Testis (tissue), 3 donors: Measurements from ENCODE around the gene MEIS2. TPM values are rescaled to one million over a fixed set of nuclear protein-coding genes. Genes with fewer than 3 reads are reported as not detected.

Experiments used
- DNase-seq: peaks from one replicate; pipeline ENCODE4 v3.0.0-alpha.2; 2019
- H3K27ac ChIP-seq, 2 donors: fragments of 200-600 bp; sonication (generic); one replicate each; pipeline ENCODE4 v1.5.1; 2019
- H3K27me3 ChIP-seq: fragments of 200-600 bp; sonication (generic); one replicate; pipeline ENCODE4 v1.5.1; 2019
- H3K36me3 ChIP-seq: fragments of 200-600 bp; sonication (generic); one replicate; pipeline ENCODE4 v1.5.1; 2017; ENCODE audit warnings: low read depth; ENCODE audit errors: missing control alignments
- H3K4me1 ChIP-seq: fragments of 200-600 bp; sonication (generic); one replicate; pipeline ENCODE4 v1.5.1; 2019
- H3K4me3 ChIP-seq, 2 donors: fragments of 200-600 bp; sonication (generic); one replicate each; pipeline ENCODE4 v1.5.1; 2017 to 2019
- H3K9me3 ChIP-seq: fragments of 200-600 bp; sonication (generic); one replicate; pipeline ENCODE4 v1.5.1; 2017
- POLR2A ChIP-seq: fragments of 450-650 bp; IDR thresholded peaks from one replicate; pipeline ENCODE4 v1.6.1; 2017; ENCODE audit warnings: antibody characterized with exemption, mild to moderate bottlenecking, moderate library complexity
- WGBS, 2 donors: methylation state at CpG; one replicate each; pipeline ENCODE4 v1.1.5; 2018; 5-methylcytosine and 5-hydroxymethylcytosine counted together
- intact Hi-C: fragments of 100-400 bp; cut with DNase I; formaldehyde crosslinking; loops from one replicate; pipeline ENCODE4 v1.15.1; 2023; ENCODE audit warnings: low total_unique reads
- polyA plus RNA-seq: library from polyadenylated mRNA; stranded (reverse); fragments of 350-450 nt; fragmentation: Illumina TruSeq; extraction: RNeasy Lipid Tissue Mini Kit (QIAGEN cat#74804); gene quantifications from one replicate; pipeline ENCODE4 v1.2.3, GENCODE V29; 2014; ENCODE audit warnings: low read depth, low replicate concordance; ENCODE audit not compliant: insufficient read depth
- total RNA-seq, 2 donors: library from RNA; depleted of rRNA; stranded (reverse); fragments of >200 nt; gene quantifications; one replicate each; pipeline ENCODE4 v1.2.3, GENCODE V29; 2016
- TF ChIP-seq, protein P1 (sequence below), 3 experiments: fragments of 450-650 bp in 2 of 3; fragments of 200-600 bp in 1 of 3; sonication (generic) in 1 of 3; IDR thresholded peaks; one replicate each; pipeline ENCODE4 v1.5.1; 2016 to 2019; ENCODE audit warnings: antibody characterized with exemption in 3 of 3, mild to moderate bottlenecking in 2 of 3, moderate library complexity in 1 of 3

MEIS2 gene
- total and polyA plus RNA-seq, 3 donors from 2014 or later, result 7.0 to 19.4 (median 15.7) TPM

DNA sequence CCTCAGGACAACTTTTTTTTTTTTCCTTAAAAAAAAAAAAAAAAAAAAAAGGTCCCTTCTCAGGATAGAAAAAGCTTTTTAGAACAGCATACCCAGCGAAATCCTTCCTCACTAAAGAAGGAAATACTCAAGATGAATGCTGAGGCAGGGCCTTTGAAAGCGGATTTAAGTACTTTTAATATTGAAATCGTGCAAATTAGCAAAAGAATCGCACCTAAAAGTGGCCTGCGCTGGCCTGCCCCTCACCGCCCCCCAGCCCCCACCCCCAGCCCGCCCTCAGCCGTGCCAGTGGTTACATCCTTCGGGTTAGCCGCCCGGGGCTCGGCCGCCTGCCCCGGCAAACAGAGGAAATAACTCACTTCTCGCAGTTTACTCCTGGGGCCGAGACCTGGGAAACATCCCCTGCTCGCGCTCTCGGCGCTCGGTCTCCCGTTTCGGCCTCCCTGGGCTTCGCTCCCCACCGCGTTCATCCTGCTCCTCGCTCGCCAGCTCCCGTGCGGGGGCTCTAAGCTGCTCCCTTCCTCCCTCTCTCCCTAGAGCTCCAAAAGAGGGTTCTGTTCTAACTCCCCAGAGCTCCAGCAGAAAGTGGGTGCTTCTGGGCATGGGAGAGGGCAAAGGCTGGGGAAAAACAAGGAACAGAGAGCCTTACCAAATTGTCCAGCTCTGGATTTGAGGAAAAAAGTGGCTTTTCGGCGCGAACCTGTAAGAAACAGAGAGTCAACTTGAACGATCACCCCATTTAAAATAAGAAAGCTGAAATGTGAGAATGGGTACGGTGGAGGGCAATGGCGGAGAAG lies 5.2 kb downstream of the MEIS2 start:
- Histone ChIP-seq H3K27me3 (no peaks in the 10 kb centered on the region), H3K36me3 (no peaks in the 10 kb centered on the region), H3K9me3 (no peaks in the 10 kb centered on the region), H3K27ac (peak overlapping the region in 1 of 2 donors; percentile 94), H3K4me3 (peak overlapping the region in 1 of 2 donors; percentile 5), H3K4me1 (peaks cover 9% of the 10 kb centered on the region)
- 56% methylated on average over 36 of the region's 36 CpGs for WGBS, 2 donors
- TF ChIP-seq POLR2A, result no peak
- TF ChIP-seq, protein P1, sequence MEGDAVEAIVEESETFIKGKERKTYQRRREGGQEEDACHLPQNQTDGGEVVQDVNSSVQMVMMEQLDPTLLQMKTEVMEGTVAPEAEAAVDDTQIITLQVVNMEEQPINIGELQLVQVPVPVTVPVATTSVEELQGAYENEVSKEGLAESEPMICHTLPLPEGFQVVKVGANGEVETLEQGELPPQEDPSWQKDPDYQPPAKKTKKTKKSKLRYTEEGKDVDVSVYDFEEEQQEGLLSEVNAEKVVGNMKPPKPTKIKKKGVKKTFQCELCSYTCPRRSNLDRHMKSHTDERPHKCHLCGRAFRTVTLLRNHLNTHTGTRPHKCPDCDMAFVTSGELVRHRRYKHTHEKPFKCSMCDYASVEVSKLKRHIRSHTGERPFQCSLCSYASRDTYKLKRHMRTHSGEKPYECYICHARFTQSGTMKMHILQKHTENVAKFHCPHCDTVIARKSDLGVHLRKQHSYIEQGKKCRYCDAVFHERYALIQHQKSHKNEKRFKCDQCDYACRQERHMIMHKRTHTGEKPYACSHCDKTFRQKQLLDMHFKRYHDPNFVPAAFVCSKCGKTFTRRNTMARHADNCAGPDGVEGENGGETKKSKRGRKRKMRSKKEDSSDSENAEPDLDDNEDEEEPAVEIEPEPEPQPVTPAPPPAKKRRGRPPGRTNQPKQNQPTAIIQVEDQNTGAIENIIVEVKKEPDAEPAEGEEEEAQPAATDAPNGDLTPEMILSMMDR (IDR thresholded peaks at IDR 0.05), result no peak
- no peak for DNase-seq
- intact Hi-C loops, result no loop called here

DNA sequence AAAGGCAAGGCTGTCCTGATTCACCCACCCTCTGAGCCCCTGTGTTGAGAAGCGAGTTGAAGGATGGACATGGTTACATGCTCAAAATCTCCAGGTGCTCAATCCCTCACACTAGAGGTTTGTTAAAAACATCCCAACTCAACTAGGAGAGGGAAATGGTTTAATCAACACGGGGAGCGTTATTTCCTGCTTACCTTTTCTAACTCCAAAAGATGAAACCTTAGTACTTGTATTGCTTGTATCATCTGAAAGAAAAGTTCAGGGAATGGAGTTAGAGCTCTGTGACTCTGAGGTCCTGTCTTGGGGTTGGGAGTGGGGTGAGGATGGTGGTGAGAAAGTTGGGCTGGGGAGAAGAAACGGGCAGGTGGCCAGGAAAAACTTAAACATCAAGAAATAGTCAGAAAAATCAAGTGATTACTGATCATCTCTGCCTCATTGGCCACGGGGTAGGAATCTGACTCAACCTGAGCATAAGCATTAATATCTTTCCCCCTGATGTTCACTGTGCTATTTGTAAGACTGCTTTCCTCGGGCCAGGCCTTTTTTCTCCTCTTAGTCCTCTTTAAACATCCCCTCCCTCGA lies 5.9 kb downstream of the MEIS2 start:
- no peak for TF ChIP-seq POLR2A
- TF ChIP-seq, protein P1 (IDR thresholded peaks at IDR 0.05), result no peak
- 49 to 63% methylated on average over 7 of the region's 7 CpGs for WGBS, 2 donors
- Histone ChIP-seq H3K4me1 (peaks cover 9% of the 10 kb centered on the region), H3K27ac (no peak overlapping the region), H3K36me3 (no peaks in the 10 kb centered on the region), H3K9me3 (no peaks in the 10 kb centered on the region), H3K27me3 (no peaks in the 10 kb centered on the region), H3K4me3 (no peak overlapping the region)
- no peak for DNase-seq
- intact Hi-C loops, result no loop called here

DNA sequence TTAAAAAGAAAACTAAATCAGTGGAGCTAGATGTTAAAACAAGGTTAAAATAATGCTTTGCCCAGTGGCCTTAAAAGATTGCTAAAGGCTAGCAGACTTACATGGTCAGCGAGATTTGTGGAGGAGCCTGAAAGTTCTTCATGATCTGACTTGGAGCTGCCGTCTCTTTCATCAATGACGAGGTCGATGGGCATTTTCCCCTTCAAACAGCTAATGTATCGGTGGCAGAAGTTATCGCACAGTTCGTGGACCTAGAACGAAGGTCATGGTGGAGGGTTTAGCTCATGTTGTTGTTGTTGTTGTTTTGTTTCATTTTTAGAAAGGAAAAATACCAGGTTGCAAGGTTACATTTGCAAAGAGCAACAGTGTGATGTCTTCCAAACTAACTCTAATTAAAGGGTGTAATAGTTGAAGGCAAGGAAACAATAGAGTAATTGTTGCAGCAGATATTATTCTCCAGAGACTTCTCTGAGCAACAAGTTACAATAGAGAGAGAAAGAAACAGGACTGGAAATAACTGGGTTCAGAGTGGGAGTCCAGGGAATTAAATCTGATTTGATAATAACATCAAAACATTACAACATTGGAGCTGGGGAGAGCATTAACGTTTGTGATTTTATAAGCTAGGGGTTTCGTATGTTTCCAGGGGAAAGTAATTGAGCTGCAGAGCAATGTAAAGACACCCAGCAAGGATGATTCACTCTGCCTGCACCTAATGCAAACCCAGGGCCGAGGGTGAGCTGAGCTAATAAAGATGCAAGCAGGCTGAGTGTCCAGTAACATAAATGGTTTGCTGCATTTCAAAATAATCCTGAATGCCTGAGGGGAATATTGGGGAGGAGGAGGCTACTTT lies 6.6 kb downstream of the MEIS2 start:
- DNase-seq, result no peak
- Histone ChIP-seq H3K4me1 (peaks cover 9% of the 10 kb centered on the region), H3K4me3 (no peak overlapping the region), H3K27me3 (no peaks in the 10 kb centered on the region), H3K36me3 (no peaks in the 10 kb centered on the region), H3K27ac (peak overlapping the region in 1 of 2 donors; percentile 28), H3K9me3 (no peaks in the 10 kb centered on the region)
- TF ChIP-seq, protein P1 (IDR thresholded peaks at IDR 0.05), result no peak
- no peak for TF ChIP-seq POLR2A
- WGBS, 2 donors, result 56 to 68% methylated on average over 11 of the region's 11 CpGs
- intact Hi-C loops, result no loop called here

DNA sequence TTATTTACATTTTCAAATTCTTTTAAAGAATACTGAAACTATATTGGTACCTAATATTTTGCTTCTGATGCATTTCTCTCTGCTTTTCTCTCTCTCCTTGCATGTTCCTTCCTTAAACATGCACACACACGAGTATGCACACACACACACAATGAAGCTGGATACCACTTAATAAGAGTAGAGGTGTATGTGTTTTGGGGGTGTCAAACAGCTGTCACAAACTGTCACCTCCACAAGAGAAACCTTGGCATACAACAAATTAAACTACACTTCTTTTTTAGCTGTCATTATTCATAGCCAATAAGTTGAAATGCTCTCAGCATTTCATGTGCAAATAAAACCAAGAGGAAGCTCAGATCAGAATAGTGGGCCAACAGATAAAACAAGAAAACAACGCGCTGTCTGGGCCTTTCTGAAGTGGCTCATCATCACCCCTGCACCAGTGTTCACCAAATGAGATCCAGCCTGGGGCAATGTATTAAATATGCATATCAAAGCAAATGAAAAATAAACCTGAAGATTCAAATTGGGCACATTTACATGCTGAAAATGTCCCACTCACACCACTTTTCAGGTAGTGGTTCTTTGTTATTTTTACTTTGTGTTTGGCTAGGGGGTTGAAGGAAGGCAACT lies 9.7 kb downstream of the MEIS2 start:
- WGBS, 2 donors, result 73 to 74% methylated on average over 3 of the region's 3 CpGs
- DNase-seq, result no peak
- Histone ChIP-seq H3K27ac (no peak overlapping the region), H3K9me3 (no peaks in the 10 kb centered on the region), H3K4me1 (peaks cover 13% of the 10 kb centered on the region), H3K4me3 (no peak overlapping the region), H3K27me3 (no peaks in the 10 kb centered on the region), H3K36me3 (no peaks in the 10 kb centered on the region)
- TF ChIP-seq POLR2A, result no peak
- TF ChIP-seq, protein P1 (IDR thresholded peaks at IDR 0.05), result no peak
- intact Hi-C loops, result no loop called here
